Progenitor cell of endocrine pancreas (in vitro differentiated cells): Measurements from ENCODE around the gene TP63. TPM values are rescaled to one million over a fixed set of nuclear protein-coding genes. Genes with fewer than 3 reads are reported as not detected.

Experiments used
- DNase-seq: peaks from one replicate; pipeline ENCODE4 v3.0.0; 2021; ENCODE audit warnings: low spot score; ENCODE audit not compliant: unreplicated experiment
- H3K27ac Mint-ChIP-seq: 2 replicates; pipeline ENCODE4 v1.8.0; 2021; ENCODE audit warnings: mild to moderate bottlenecking, moderate library complexity, mixed read lengths
- H3K27me3 Mint-ChIP-seq: 2 replicates; pipeline ENCODE4 v1.8.0; 2021; ENCODE audit warnings: mixed read lengths
- H3K36me3 Mint-ChIP-seq: 2 replicates; pipeline ENCODE4 v1.8.0; 2022; ENCODE audit warnings: mixed read lengths; ENCODE audit not compliant: insufficient read depth
- H3K4me1 Mint-ChIP-seq: 2 replicates; pipeline ENCODE4 v1.8.0; 2021; ENCODE audit warnings: low read depth, mixed read lengths
- H3K4me3 Mint-ChIP-seq: 2 replicates; pipeline ENCODE4 v1.8.0; 2021; ENCODE audit warnings: low read depth, mild to moderate bottlenecking, moderate library complexity, mixed read lengths
- H3K9me3 Mint-ChIP-seq: 2 replicates; pipeline ENCODE4 v1.8.0; 2021; ENCODE audit warnings: low read depth, mixed read lengths
- total RNA-seq: library from RNA; stranded (reverse); gene quantifications from 2 replicates; pipeline ENCODE4 v1.2.1, GENCODE V29; 2021
- TF ChIP-seq, protein P1 (sequence below): fragments of 200-600 bp; sonication (generic); IDR thresholded peaks from one replicate; pipeline ENCODE4 v1.5.0; 2021; ENCODE audit warnings: antibody characterized with exemption, mild to moderate bottlenecking; ENCODE audit not compliant: unreplicated experiment

TP63 gene
- total RNA-seq, 1 donor from 2014 or later: 0.72 TPM

DNA sequence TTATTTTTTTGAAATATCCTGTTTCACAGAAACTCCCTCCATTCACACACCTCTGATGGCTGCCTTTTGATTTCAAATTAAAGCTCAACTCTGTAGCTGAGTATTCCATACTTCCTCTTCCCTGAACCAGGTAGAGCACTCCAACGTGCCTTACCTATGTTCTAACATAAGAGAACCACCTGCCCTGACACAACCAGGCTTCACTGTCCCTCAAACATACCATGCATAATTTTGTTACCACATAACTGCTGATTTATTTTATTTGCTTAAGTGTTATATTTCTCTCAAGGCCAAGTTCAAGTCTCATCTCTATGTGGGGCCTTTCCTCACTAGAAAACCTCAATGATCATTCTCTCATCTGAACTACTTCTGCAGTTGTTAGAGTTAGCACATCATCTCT, 279.8 kb downstream of the TP63 start:
- H3K27me3 Mint-ChIP-seq: peaks cover 73% of the 10 kb centered on the region
- H3K36me3 Mint-ChIP-seq: no peaks in the 10 kb centered on the region
- H3K27ac Mint-ChIP-seq: no peak overlapping the region
- H3K4me1 Mint-ChIP-seq: no peaks in the 10 kb centered on the region
- TF ChIP-seq, protein P1, sequence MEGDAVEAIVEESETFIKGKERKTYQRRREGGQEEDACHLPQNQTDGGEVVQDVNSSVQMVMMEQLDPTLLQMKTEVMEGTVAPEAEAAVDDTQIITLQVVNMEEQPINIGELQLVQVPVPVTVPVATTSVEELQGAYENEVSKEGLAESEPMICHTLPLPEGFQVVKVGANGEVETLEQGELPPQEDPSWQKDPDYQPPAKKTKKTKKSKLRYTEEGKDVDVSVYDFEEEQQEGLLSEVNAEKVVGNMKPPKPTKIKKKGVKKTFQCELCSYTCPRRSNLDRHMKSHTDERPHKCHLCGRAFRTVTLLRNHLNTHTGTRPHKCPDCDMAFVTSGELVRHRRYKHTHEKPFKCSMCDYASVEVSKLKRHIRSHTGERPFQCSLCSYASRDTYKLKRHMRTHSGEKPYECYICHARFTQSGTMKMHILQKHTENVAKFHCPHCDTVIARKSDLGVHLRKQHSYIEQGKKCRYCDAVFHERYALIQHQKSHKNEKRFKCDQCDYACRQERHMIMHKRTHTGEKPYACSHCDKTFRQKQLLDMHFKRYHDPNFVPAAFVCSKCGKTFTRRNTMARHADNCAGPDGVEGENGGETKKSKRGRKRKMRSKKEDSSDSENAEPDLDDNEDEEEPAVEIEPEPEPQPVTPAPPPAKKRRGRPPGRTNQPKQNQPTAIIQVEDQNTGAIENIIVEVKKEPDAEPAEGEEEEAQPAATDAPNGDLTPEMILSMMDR: no peak
- H3K4me3 Mint-ChIP-seq: no peak overlapping the region
- no peaks in the 10 kb centered on the region for H3K9me3 Mint-ChIP-seq
- no peak for DNase-seq

DNA sequence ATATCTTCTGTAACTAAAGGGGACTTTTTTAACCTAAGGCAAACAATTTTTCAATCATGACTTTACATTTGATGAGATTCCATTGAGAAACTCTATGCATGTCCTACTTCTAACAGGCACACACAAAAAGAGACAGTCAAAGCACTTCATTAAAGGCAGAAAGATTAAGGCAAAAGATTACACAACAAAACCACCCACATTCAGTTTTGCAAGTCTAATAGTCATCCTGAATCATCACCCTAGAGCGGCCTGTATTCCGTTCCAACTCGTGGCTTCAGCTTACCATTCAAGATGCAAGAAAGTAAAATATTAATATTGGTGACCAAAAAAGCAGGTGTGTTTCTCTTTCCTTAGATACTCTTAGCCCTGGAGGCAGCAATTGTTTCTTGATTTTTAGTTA, 283.6 kb downstream of the TP63 start:
- Mint-ChIP-seq H3K27ac (no peak overlapping the region), H3K27me3 (peaks cover 53% of the 10 kb centered on the region), H3K4me1 (peaks cover 4% of the 10 kb centered on the region), H3K9me3 (no peaks in the 10 kb centered on the region), H3K36me3 (no peaks in the 10 kb centered on the region), H3K4me3 (no peak overlapping the region)
- TF ChIP-seq, protein P1: no peak
- DNase-seq: no peak

DNA sequence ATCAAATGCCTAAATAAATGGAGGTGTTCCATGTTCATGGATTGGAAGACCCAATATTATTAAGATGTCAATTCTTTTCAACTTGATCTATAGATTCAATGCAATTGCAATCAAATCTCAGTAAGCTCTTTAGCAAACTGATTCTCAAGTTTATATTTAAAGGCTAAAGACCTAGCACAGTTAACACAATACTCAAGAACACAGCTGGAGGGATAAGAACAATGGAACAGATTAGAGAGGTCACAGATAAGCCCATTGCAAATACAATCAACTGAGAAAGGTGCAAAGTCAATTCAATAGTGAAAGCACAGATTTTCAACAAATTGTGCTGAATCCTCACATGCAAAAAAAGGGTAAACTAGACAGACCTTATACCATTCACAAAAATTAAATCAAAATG, 290.6 kb downstream of the TP63 start:
- Mint-ChIP-seq H3K27ac (no peak overlapping the region), H3K4me3 (no peak overlapping the region), H3K27me3 (peaks cover 34% of the 10 kb centered on the region), H3K4me1 (peaks cover 4% of the 10 kb centered on the region), H3K36me3 (peaks cover 1% of the 10 kb centered on the region), H3K9me3 (peaks cover 10% of the 10 kb centered on the region)
- TF ChIP-seq, protein P1: no peak
- DNase-seq: no peak

DNA sequence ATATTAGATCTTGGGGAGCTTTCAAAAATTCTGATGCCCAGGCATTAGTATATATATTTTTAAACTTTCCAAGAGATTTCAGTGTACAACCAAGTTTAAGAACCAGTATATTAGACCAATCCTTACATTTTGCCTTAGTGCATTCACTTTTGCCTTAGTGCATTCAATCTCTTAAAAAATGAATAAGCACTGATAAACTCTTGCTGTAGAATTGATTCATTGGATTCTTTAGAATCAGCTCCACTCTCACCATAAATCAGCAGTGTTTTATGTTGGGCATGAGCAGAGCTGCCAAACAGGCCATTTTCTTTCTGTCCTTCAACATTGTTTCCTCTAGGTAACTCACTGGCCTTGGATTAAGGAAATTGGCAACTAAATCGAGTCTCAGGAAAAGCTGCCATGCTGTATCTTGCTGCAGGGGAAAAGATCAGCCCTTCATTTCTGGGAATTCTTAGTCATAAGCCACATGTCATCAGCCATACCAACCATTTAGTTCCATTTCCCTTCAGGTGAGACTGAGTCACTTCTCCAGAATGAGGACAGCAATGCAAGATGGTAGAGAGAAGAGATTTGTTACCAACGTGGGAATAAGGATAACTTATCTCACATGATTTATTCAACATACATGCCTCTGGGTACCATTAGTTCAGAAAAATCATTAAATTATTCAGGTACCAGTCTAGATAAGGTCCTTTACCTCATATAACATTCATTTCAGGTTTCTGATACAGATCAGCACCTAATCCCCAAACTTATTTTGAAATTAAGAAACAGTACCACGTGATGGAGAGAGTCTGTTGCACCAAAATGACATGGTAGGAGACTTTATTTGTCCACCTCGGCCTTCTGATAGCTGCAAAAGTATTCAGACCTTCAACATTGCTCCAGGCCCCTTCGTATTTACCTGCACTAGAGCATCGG, 297.0 kb downstream of the TP63 start:
- DNase-seq: no peak
- Mint-ChIP-seq H3K27ac (no peak overlapping the region), H3K4me3 (no peak overlapping the region), H3K4me1 (no peaks in the 10 kb centered on the region), H3K36me3 (no peaks in the 10 kb centered on the region), H3K27me3 (peaks cover 49% of the 10 kb centered on the region), H3K9me3 (peaks cover 2% of the 10 kb centered on the region)
- TF ChIP-seq, protein P1: no peak

DNA sequence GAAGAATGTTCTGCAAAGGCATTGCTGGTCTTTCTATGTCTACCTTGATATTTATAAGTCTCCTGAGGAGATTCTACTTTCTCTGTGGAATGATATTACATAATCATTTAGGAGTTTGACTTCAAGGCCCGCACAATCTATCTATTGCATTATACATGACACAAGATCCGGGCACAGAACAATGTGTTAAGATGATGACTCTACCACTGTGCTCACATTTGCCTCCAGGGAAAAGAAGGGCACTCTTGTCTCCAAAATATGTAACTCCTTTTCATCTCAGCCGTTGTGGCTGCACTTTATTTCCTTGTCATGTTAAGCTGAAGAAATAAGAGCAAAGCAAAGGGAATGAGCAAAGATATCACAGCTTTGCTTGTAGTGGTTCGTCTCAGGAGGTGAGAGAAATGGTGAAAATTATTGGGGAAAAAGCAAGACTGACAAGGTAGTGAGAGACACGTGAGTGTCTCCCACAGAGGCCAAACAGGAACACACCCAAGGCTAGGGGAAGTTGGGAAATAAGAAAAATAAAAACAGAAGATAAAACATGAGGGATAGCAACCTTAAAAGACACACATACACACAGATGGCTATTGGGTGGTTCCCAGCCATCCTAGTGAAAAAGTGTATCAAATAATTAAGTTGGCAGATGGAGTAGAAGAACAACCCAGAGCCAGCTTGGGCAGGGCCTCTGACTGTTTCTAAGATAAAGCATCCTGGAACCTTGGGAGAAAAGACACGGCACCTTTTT, 305.2 kb downstream of the TP63 start:
- TF ChIP-seq, protein P1: no peak
- Mint-ChIP-seq H3K27ac (no peak overlapping the region), H3K36me3 (no peaks in the 10 kb centered on the region), H3K9me3 (no peaks in the 10 kb centered on the region), H3K4me3 (no peak overlapping the region), H3K27me3 (peaks cover 15% of the 10 kb centered on the region), H3K4me1 (peaks cover 2% of the 10 kb centered on the region)
- no peak for DNase-seq
